Activated CD8-positive, alpha-beta memory T cell treated with anti-CD3 and anti-CD28 coated beads, Interleukin-2, amount 50 U/mL, for 1 hour (primary cell): ENCODE data around the gene CBFA2T3.

Experiments used
- DNase-seq: peaks from one replicate; pipeline ENCODE4 v3.0.0-alpha.2; 2020; ENCODE audit errors: extremely low read depth

Gene CBFA2T3

GRCh38 chr16:88857728-88858339 is 119.2 kb downstream of the CBFA2T3 start:
- peak; percentile 32 for DNase-seq

- DNase-seq = peak; percentile 94
These were observed 119.9 kb downstream of the CBFA2T3 start, which contains the start of the genes GALNS and TRAPPC2L for GRCh38 chr16:88856828-88857727. Gene GALNS (minus strand): TSS chr16:88856947. CDS start chr16:88856877, 70 bp downstream. Gene TRAPPC2L (plus strand): TSS chr16:88857127. CDS start chr16:88857151, 24 bp downstream.

GRCh38 chr16:88856122-88856827 is 120.7 kb downstream of the CBFA2T3 start:
- no peak for DNase-seq

GRCh38 chr16:88855736-88856121 is 121.3 kb downstream of the CBFA2T3 start:
- DNase-seq = no peak

GRCh38 chr16:88855176-88855575 is 121.8 kb downstream of the CBFA2T3 start:
- DNase-seq = no peak

- no peak for DNase-seq
These were observed 122.5 kb downstream of the CBFA2T3 start for GRCh38 chr16:88854306-88855111.

- DNase-seq = no peak
These were observed 123.6 kb downstream of the CBFA2T3 start for GRCh38 chr16:88853325-88853941.

- DNase-seq = no peak
These were observed 125.4 kb downstream of the CBFA2T3 start for GRCh38 chr16:88851616-88852015.

- no peak for DNase-seq
These were observed 126.3 kb downstream of the CBFA2T3 start for GRCh38 chr16:88850531-88851199.

GRCh38 chr16:88848557-88848956 is 128.4 kb downstream of the CBFA2T3 start:
- DNase-seq = no peak

- DNase-seq = no peak
These were observed 129.4 kb downstream of the CBFA2T3 start for GRCh38 chr16:88847654-88848053.

- DNase-seq = no peak
These were observed 130.9 kb downstream of the CBFA2T3 start for GRCh38 chr16:88846088-88846487.

- no peak for DNase-seq
These were observed 132.5 kb downstream of the CBFA2T3 start for GRCh38 chr16:88844419-88845036.

- DNase-seq = no peak
These were observed 133.8 kb downstream of the CBFA2T3 start for GRCh38 chr16:88843256-88843655.

- no peak for DNase-seq
These were observed 134.2 kb downstream of the CBFA2T3 start for GRCh38 chr16:88842806-88843205.

GRCh38 chr16:88842308-88842756 is 134.7 kb downstream of the CBFA2T3 start:
- no peak for DNase-seq

GRCh38 chr16:88841521-88842307 is 135.3 kb downstream of the CBFA2T3 start:
- no peak for DNase-seq

- no peak for DNase-seq
These were observed 136.3 kb downstream of the CBFA2T3 start for GRCh38 chr16:88840600-88841215.
